Left renal cortex interstitium (tissue), 4 donors: ENCODE results near the gene DDI1. TPM values are rescaled to one million over a fixed set of nuclear protein-coding genes. Genes with fewer than 3 reads are reported as not detected.
"Not testable (repeated sequence)": the region's sequence is repeated elsewhere in the genome, so short reads cannot be mapped to it uniquely, and the experiment has no call there.

Experiments used
- DNase-seq, 4 donors: peaks; one replicate each; pipeline ENCODE4 v3.0.0-alpha.2; 2013; ENCODE audit warnings: low read depth in 4 of 4, low spot score in 2 of 4, missing footprints in 1 of 4
- polyA plus RNA-seq, 4 donors: library from polyadenylated mRNA; unstranded; fragments of 120-200 nt; gene quantifications; one replicate each; pipeline ENCODE4 v1.2.1, GENCODE V29; 2013; ENCODE audit not compliant: insufficient read length in 4 of 4

Gene DDI1
- polyA plus RNA-seq, 4 donors, result not detected

DNA sequence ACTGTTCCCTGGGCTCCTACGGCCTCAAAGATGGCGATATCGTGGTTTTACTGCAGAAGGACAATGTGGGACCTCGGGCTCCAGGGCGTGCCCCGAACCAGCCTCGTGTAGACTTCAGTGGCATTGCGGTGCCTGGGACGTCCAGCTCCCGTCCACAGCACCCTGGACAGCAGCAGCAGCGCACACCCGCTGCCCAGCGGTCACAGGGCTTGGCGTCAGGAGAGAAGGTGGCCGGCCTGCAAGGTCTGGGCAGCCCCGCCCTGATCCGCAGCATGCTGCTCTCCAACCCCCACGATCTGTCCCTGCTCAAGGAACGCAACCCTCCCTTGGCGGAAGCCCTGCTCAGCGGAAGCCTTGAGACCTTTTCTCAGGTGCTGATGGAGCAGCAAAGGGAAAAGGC lies 555 bp downstream of the DDI1 start:
- no peak for DNase-seq

DNA sequence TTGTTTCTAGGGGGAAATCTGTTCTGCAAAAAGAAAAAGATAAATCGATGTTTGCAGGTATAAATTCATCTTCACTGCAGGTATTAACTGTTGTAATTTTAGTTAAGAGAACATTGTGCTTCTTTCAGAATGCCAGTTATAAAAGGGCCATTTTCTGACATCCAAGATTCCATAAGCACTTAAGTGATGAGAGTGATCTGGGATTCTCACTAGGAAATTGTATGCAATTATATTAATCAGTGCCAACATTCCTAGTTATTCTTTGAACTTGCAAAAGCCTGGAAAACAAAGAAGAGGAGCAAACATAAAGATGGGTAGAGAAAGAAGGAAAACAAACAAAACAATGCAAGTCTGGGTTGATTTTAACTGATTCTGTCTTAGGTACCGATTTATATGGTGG lies 5.4 kb downstream of the DDI1 start:
- no peak for DNase-seq

DNA sequence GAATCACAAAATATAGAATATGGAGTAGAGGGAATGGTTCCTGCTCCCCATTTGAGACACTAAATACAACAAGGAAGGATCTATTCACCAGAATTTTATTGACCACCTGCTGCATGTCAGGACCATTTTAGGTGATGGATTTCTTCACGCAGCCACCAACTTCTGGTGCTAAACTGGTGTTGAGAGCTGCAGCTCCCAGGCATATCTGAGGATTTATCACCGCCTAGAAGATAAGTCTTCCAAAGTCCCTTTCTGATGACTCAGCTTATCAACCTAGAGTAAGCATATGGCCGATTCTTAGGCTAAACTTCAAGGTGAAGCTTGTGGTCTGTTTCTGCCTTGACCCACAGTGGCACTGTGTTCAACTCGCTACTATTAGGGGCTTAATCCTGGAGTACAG lies 6.7 kb downstream of the DDI1 start:
- no peak for DNase-seq

DNA sequence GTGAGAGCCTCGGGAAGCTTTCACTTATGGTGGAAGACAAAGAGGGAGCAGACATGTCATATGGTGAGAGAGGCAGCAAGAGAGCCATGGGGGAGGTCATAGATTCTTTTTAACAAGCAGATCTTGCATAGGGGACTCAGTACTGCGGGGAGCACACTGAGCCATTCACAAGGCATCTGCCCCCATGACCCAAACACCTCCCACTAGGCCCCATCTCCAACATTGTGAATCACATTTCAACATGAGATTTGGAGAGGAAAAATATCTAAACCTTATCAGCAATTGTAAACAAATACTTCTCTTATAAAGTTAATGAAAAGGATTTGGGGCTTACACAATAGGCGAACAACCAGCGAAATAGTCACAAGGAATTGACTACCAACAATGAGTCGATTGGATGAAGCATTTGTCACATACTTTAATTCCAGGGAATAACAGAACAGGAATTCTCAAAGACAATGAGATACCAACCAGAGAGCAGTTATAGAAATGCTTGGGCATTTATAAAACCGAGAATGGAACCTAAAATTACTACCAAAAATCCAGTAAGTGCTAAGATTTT lies 7.3 kb downstream of the DDI1 start:
- DNase-seq, result no peak

DNA sequence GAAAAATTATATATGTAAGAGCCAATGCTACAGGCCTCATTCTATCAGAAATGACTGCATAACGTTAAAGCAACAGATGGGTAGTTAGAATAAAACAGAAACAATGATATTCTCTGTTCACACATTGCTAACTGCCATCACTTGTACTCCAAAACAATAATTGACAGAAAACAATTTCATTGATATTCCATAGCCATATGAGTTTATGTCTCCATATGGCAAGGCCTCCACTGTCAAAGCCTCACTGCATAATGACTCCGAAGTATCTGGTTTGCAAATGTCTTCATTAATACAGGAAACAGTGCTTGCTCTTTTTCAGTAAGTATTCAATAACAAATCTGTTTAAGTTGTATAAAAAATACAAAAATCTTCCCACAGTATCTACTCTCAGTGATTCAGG lies 9.9 kb downstream of the DDI1 start:
- DNase-seq, result no peak

DNA sequence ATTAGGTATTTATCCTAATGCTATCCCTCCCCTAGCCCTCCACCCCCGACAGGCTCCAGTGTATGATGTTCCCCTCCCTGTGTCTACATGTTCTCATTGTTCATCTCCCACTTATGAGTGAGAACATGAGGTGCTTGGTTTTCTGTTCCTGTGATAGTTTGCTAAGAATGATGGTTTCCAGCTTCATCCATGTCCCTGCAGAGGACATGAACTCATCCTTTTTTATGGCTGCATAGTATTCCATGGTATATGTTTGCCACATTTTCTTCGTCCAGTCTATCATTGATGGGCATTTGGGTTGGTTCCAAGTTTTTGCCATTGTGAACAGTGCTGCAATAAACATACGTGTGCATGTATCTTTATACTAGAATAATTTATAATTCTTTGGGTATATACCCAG lies 10.4 kb downstream of the DDI1 start:
- DNase-seq, result not testable (repeated sequence)

DNA sequence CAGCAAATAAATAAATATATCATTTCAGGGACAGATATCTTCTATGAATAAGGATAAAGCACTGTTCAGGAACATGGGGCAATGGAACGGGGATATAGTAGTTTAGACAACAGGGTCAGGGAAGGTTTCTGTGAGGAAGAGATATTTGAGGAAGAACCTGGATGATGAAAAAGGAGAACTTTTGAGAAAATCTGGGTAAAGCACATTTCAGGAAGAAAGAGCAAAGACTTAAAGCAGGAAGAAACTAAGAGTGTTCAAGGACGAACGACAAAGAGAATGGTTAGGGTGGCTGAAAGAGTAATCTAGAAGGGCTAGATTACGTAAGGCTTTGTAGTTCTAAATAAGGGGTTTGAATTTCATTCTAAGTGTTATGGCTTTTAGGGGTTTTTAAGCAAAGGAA lies 12.7 kb downstream of the DDI1 start:
- DNase-seq, result no peak

DNA sequence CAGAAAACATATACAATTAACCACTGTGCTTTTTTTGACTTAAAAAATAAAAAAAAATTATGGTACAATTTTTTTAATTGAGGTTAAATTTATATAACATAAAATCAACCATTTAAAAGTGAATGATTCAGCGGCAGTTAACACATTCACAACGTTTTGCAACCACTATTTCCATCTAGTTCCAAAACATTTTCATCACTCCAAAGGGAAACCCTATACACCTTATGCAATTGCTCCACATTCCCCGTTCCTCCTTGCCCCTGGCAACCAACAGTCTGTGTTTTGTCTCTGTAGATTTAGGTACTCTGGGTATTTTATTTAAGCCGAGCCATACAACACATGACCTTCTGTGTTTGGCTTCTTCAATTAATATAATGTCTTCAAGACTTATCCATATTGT lies 15.3 kb downstream of the DDI1 start:
- DNase-seq, result no peak

DNA sequence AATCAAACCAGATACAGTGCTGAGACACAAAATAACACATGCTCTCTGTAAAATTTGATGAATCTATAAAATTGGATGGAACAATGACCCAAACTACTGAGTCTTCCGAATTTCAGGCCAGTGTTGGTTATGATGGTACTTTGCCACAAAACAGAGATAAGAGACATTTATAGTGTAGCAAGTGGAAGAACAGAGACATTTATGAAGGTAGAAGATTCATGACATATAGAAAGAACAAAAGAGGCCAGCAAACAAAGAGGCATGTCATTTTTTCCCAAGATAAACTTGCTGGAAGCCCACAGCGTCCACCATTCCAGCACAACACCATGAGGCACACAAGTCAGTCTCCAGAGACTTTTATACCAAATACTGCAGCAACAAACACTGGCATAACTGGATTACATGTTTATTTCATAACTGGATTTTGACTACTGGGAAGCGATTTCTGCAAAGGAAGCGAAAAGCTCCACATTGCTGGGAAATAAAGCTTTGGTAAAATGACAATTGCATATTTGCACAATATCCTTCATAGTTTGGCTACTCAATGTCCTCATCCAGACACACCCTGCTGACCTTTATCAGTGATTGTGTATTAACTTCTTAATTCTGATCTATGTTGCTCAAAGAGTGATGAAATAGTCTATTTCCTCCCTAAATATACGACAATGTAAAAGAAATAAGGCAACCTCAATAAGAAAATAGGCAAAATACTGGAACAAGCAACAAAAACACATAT lies 17.5 kb downstream of the DDI1 start:
- no peak for DNase-seq

DNA sequence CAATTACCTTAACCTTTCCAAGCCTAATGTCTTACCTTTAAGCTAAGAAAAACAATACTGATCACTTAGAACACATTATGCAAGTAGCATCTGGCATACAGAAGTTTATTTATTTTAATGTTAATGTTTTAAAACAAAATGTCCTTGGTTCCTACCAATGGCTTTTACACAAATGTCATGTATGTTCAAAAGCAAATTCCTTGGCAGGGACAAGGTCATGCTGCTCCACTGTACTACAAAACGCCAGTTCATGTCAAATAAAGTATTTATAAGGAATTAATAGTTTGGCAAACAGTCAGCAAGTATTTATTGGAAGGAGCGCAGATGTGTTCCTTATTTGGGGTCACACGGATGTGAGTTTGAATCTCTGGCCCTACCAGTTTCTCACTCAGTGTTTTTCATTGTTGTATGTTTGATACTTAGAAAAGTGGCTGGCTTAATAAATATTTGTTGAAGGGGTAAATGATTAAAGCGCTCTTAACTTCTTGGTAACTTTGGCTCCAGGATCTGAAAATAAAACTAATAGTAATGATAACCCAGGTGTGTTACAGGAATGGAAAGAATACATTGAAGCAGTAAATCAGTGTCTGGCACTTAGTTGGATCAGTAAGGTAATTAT lies 18.6 kb downstream of the DDI1 start:
- DNase-seq, result no peak

DNA sequence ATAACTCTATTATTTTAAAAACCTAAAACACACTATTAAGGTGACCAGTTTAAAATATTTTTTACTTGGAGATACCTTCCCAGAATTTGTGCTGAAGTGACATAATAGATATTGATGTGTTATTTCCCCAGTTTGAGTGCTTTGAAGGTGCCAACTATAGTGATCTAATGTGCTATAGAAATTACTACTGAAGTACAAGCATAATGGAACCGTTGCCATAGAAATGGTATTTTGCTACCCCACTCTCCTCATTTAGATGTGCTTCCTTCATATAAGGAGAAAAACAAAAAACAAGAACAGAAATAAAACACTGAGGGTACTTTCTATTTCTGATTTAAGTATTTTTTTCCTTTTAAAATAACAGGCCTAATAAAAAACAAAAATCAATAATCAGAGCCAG lies 19.2 kb downstream of the DDI1 start:
- DNase-seq, result no peak

DNA sequence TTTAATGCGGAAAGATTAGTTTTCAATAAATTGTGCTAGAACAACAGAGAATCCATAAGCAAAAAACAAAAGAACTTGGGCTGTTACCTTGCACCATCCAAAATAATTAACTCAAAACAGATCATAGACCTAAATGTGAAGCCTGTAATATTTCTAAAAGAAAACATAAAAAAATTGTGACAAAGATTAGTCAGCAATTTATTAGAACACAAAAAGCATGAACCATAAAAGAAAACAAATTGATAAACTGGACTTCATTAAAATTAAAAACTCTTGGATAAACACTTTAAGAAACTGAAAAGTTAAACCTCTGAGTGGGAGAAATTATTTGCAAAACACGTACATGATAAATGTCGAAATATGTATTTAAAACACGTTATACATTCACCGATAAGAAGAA lies 21.5 kb downstream of the DDI1 start:
- DNase-seq, result no peak

DNA sequence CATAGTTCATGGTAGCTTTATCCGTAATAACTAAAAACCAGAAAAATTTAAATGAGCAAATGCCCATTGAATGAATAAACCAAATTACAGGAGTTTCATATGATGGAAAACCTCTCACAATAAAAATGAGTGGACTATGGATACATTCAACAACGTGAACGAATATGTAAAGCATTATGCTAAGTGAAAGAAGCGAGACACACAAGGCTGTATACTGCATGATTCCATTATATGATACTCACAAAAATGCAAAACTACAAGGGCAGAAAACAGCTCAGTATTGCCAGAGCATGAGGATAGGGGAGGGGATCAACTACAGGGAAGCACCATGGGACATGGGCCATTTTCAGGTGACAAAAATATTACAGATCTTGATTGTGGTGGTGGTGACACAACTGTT lies 22.2 kb downstream of the DDI1 start:
- no peak for DNase-seq

DNA sequence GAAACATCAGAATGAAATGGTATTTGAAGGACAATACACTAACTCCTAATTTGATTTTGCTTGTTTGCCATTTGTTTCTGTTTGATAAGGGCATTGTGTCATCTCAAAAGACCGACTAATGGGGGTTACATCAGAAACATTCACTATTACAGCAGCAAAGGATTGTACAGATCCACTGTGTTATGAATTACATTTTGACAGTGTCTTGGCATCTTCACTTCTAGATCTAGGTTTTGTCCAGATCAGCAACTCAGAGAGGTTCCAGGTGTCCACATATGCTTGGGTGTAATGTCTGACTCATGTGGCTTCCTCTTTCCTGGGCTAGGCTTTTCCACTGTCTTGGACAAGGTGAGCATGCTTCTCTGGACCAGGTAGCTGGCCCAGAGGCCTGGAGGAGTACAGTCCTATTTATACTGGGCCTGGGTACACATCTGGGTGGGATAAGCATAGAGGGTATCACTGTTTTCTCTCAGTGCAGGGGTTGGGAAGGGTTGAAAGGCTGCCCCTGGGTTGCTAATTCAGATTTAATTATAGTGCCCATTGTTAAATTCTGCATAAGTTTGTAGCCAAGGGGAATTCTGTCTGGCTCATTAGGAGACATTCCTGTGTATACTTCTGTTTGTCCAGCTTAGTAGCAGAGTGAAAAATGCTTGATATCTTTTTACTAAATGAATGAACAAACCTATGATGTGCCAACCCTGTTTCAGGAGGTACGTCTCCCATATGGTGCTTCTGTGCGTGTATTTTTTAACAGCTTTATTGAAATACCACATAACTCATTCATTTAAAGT lies 23.8 kb downstream of the DDI1 start:
- no peak for DNase-seq

DNA sequence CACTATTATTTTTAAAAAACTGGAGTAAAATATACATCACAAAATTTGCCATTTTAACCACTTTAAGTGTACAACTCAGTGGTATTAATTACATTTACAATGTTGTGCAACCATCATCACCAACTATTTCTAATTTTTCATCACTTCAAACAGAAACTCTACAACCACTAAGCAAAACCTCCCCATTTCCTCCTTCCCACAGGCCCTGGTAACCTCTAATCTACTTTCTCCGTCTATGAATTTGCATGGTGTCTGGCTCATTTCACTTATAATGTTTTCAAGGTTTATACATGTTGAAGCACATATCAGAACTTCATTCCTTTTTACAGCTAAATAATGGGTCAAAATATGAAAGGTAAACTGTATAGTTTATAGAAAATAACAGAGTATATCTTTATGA lies 24.4 kb downstream of the DDI1 start:
- DNase-seq, result no peak

DNA sequence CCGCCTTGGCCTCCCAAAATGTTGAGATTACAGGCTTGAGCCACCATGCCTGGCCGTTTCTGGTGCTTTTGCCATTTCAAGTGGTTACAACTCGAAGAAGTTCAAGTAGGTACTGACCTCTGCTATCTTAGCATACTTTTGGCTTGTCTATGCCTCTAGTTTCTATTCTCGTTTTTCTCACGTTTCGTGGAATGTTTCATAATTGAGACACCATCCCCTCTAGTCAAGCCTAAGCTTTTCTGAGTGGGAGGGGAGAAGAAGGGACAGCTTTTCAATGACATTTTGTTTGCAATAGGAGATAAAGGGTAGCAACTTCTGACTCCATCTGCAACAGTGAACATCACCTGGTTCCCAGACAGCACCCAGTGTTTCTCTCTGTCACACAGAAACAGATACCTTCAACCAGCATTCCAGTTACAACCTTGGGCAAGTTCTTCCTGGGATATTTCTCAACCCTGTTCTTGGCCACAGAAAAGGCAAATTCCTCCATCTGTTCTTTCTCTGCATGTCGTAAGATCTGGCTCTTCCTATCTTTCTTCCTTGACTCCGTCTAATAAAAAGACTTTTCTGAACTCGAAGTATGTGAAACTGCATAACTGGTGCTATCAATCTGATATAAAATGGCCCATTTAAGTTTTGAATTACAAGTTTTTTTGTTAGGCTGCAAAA lies 25.5 kb downstream of the DDI1 start:
- DNase-seq, result no peak

DNA sequence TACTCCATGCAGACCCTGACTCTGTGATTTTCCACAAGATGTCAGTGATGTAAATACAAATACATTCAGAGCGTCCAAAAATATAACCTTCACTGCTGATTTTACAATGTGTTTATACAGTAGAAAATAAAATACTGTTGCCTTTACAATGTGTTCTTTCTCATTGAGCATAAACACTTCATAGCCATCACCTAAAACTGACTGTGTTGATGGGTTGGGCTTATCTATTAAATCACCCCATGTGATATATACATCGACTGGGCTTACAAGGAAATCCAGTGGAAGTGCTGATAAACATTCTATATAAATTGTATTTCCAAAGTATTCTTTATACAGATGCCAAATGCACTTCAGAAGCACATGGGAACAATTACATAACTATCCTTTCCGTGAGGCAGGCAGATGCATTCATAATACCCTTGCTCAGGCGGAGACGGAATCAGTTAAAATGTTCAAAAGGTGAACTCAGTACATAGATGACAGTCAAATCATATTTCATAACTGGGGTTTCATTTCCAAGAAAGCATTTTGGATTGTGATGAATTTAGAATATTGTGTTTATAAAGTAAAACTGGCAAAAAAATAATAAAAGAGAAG lies 27.7 kb downstream of the DDI1 start:
- DNase-seq, result no peak

DNA sequence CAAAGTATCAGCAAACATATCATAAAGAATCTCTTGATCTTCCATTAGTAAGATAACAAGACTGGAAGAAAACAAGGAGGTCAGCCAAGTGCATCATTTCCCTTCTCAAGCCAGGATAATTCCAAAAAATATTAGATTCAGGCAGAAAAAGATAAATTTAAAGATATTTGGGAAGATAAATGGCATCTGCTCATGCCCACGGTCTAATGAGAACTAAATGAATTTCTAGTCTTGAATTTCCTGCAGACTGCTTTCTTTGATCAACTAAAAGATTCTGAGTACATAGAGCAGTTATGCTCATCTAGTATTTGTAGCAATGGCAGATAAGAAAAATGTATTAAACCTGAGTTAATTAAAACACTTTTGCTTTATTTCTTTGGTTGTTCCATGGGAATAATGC lies 31.1 kb downstream of the DDI1 start:
- no peak for DNase-seq

DNA sequence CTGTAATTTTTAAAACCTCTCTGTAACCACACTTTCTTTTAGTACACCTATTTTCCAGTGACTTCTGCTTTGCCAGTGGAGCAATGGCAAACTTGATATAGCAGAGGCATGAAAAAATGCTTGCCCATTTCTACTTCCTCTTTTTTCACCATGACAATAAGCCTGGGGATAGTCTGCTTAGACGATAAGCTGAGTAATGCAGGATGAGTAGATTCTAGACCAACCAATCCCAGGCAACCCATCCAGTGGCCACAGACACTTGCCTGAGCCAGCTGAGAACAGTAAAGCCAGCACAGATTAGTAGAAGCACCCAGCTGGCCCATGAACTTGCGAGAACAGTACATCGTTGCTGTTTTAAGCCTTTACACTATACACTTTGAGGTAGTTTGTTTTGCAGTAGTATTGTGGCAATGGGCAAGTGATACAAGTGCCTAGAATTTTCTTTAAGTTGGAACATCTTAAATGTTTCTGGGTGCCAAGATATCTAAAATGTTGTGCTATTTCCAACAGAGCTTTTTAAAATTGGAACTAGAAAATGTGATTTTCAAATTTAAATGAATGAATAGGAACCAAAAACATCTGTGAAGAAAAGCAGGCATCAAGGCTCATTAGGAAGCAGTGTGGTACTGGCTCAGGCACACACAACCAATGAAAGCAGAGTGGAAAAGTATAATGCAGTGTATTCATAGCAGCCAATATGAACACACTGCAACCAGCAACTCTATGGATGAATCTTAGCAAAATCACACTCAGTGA lies 37.7 kb downstream of the DDI1 start:
- no peak for DNase-seq

DNA sequence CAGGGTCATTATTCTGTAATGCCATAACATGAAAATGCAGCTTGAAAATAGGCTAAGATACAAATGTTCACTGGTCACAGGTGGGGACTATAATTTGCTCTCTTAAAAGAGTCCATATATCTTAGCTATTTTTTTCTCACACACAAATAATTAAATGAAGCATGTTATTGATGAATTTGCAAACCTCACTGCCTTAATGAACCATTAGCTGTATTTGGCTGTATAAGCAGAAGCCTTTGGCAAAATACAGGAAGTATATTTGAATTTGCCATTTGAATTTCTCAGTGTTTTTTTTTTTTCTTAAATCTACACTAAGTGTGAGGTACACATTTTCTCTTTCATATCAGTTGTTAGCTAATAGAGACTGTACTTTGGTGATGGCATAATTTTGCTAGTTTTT lies 38.7 kb downstream of the DDI1 start:
- DNase-seq, result no peak
